Stimulated activated CD8-positive, alpha-beta memory T cell treated with anti-CD3 and anti-CD28 coated beads, Interleukin-12 subunit alpha, Interleukin-12 subunit beta, amount 100 ng/mL, for 1 hour (primary cell): ENCODE results near the gene PIGBOS1.
"Not testable (repeated sequence)": the region's sequence is repeated elsewhere in the genome, so short reads cannot be mapped to it uniquely, and the experiment has no call there.

Experiments
- DNase-seq: peaks from one replicate; pipeline ENCODE4 v3.0.0-alpha.2; 2020; ENCODE audit warnings: low read depth

PIGBOS1 gene, protein sequence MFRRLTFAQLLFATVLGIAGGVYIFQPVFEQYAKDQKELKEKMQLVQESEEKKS

GRCh38 chr15:55318588-55319494 is at the start of gene PIGBOS1, which contains the start of gene PIGB:
Gene PIGBOS1 (minus strand): TSS chr15:55319123. CDS start chr15:55317792, 1,331 bp downstream.
Gene PIGB (plus strand): TSS chr15:55319222. CDS start chr15:55319251, 29 bp downstream.
- peak; percentile 58 for DNase-seq

- DNase-seq, result no peak
Measured at GRCh38 chr15:55366981-55367380, 48.1 kb upstream of the PIGBOS1 start.

DNA sequence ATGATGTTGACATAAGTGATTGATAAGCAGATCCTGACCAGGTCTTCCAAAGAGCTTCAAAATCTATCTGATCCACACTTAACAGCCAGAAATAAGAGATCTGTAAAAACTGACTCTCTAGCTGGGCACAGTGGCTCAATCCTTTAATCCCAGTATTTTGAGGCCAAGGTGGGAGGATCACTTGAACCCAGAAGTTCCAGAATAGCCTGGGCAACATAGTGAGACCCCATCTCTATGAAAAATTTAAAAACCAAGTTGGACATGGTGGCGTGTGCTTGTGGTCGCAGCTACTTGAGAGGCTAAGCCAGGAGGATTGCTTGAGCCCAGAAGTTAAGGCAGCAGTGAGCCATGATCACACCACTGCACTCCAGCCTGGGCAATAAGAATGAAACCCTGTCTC is 43.7 kb upstream of the PIGBOS1 start:
- no peak for DNase-seq

DNA sequence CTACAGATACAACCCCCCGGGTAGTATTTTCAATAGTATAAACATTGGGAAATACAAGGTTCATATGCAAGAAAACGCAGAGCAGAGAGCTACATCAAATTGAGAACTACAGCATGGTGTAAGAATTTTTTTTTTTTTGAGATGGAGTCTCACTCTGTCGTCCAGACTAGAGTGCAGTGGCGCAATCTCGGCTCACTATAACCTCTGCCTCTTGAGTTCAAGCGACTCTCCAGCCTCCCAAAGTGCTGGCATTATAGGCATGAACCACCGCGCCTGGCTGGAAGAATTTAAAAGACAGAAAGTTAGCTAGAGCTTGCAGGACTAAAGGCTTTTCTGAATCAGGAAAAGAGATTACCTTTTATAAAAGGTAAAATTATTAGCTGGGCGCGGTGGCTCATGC is 42.1 kb upstream of the PIGBOS1 start:
- no peak for DNase-seq

- DNase-seq, result no peak
Measured at GRCh38 chr15:55360256-55360655, 41.3 kb upstream of the PIGBOS1 start.

- DNase-seq, result no peak
Measured at GRCh38 chr15:55358471-55358870, 39.5 kb upstream of the PIGBOS1 start.

DNA sequence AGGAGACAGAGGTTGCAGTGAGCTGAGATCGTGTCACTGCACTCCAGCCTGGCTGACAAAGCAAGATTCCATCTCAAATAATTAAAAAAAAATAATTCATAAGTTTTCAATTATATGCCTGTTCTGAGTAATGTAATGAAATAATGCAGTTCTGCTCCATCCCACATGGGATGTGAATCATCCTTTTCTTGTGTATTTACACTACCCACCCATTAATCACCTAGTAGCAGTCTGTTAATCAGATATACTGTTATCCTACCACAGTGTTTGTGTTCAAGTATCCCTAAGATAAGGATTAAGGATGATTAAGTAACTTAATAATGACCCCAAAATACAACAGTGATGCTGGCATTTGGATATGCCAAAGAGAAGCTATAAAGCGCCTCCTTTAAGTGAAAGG is 38.9 kb upstream of the PIGBOS1 start:
- DNase-seq, result no peak

GRCh38 chr15:55356985-55357585 is 38.2 kb upstream of the PIGBOS1 start:
- DNase-seq, result no peak

- no peak for DNase-seq
Measured at GRCh38 chr15:55353025-55353424, 34.1 kb upstream of the PIGBOS1 start.

DNA sequence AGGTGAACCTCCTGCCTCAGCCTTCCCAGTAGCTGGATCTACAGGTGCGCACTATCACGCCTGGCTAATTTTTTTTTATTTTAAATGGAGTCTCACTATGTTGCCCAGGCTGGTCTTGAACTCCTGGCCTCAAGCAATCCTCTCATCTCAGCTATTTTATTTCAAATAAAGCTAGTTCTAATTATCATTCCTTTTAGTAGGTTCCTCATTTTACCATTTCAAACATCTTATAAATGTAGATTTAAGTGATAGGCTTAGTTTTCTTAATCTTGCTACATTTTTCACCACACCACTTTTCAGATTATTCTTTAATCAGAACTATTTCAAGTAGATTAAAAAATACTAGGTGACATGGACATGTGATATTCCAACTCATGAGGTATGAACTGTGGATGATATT is 30.4 kb upstream of the PIGBOS1 start:
- DNase-seq, result no peak

DNA sequence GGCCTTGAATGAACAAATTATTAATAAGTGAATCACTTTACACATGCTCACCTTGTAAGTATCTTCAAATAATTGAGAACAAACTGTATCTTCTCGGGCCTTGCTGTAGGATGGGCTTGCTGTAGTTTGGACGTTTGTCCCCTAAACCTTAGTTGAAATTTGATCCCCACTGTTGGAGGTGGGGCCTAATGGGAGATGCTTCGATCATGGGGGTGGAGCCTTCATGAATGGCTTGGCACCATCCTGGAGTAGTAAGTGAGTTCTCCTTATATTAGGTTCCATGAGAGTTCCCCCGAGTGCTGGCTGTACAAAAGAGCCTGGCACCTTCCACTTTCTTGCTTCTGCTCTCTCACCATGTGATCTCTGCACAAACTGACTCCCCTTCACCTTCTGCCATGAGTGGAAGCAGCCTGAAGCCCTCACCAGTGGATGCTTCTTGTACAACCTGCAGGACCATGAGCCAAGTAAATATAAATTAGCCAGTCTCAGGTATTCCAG is 29.4 kb upstream of the PIGBOS1 start:
- no peak for DNase-seq

GRCh38 chr15:55344206-55344605 is 25.3 kb upstream of the PIGBOS1 start:
- no peak for DNase-seq

DNA sequence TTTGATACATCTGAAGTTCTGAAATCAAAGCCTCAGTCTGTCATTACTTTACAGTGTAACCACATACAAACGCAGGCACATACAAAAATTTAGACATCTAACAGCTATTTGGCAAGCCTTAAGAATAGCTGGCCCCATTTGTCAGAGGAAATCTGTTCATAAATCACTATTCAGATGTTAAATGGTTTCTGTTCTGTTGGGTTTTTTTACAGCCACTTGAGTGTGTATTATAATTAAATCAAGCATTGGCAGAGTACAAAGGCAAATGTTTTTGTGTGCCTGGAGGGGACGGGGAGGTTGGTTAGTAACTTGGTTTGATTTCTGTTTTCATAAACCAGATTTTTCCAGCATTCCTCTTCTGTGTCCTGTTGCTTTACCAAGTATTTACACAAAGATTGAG is 24.2 kb upstream of the PIGBOS1 start:
- no peak for DNase-seq

DNA sequence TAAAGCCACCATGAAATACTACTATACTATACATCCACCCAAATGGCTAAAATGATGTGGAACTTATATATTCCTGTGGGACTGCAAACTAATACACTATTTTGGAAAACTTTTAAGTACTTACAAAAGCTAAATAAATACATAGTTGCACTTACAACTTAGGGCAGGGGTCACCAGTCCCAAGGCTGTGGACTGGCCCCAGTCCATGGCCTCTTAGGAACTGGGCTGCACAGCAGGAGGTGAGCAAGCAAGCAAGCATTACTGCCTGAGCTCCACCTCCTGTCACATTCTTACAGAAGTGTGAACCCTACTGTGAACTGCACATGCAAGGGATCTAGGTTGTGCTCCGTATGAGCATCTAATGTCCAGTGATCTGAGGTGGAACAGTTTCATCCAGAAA is 18.2 kb upstream of the PIGBOS1 start:
- DNase-seq, result no peak

DNA sequence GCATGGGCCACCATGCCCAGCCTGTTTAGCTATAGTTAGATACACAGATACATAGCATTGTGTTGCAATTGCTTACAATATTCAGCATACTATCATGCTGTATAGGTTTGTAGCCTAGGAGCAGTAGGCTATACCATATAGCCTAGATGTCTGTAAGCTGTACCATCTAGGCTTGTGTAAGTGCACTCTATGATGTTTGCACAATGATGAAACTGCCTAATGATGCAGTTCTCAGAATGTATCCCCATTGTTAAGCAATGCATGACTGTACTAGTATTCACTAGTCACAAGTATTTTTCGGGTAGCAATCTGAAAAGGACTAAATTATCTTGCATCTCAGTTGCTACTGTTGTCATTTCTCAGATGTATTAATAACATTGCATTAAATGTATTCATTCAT is 16.1 kb upstream of the PIGBOS1 start:
- DNase-seq, result no peak

GRCh38 chr15:55334371-55334770 is 15.4 kb upstream of the PIGBOS1 start:
- no peak for DNase-seq

GRCh38 chr15:55327387-55327786 is 8.5 kb upstream of the PIGBOS1 start:
- no peak for DNase-seq

- DNase-seq, result no peak
Measured at GRCh38 chr15:55322467-55322866, 3.5 kb upstream of the PIGBOS1 start.

GRCh38 chr15:55320963-55321362 is 2.0 kb upstream of the PIGBOS1 start:
- DNase-seq, result no peak

- no peak for DNase-seq
Measured at GRCh38 chr15:55320238-55320550, 1.3 kb upstream of the PIGBOS1 start.

GRCh38 chr15:55319537-55320237 is 764 bp upstream of the PIGBOS1 start:
- no peak for DNase-seq

DNA sequence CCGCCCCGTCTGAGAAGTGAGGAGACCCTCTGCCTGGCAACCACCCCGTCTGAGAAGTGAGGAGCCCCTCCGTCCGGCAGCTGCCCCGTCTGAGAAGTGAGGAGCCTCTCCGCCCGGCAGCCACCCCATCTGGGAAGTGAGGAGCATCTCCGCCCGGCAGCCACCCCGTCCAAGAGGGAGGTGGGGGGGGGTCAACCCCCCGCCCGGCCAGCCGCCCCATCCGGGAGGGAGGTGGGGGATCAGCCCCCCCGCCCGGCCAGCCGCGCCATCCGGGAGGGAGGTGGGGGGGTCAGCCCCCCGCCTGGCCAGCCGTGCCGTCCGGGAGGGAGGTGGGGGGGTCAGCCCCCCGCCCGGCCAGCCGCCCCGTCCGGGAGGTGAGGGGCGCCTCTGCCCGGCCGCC is 16.1 kb downstream of the PIGBOS1 start:
- not testable (repeated sequence) for DNase-seq

DNA sequence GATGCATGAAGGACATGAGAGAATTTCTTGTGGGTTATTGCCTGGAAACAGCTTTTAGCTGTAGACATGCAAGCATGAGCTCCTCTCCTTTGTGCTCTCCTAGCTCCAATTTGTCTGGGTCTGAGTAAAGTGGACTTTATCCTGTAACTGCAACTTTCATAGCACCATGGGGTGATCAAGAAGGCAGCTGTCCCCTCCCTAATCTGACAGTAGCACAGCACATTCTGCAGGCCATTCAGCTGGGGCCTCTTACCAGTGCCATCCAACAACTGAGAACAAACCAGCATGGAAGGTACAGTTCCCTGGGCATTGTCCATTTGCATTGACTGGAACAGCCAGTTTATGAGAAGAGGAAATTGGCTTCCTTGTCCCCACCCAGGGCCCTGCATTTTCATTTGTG is 21.6 kb downstream of the PIGBOS1 start:
- no peak for DNase-seq
